Activated CD4-positive, alpha-beta T cell treated with anti-CD3 and anti-CD28 coated beads, Interleukin-2, amount 10 ng/mL, durations not matched to agents 7 days and 5 days (primary cell): ENCODE results near the gene CYP46A1. TPM values are rescaled to one million over a fixed set of nuclear protein-coding genes. Genes with fewer than 3 reads are reported as not detected.

Experiments
- CTCF ChIA-PET: fragments of 350-600 bp; sonication (Branson Sonifier 250); formaldehyde crosslinking; loops from one replicate; lab custom pipeline; 2021; ENCODE audit warnings: antibody characterized with exemption; lab: Charles Lee
- POLR2A ChIA-PET: fragments of 350-600 bp; sonication (Branson Sonifier 250); formaldehyde crosslinking; loops from one replicate; lab custom pipeline; 2021; ENCODE audit warnings: antibody characterized with exemption; lab: Charles Lee
- DNase-seq: peaks from one replicate; pipeline ENCODE4 v3.0.0-alpha.2; 2020
- H3K27ac Mint-ChIP-seq: one replicate; pipeline ENCODE4 v1.8.0; 2021; ENCODE audit warnings: mild to moderate bottlenecking, moderate library complexity, mixed read lengths
- H3K27me3 Mint-ChIP-seq: one replicate; pipeline ENCODE4 v1.8.0; 2021; ENCODE audit warnings: mixed read lengths
- H3K36me3 Mint-ChIP-seq: one replicate; pipeline ENCODE4 v1.8.0; 2021; ENCODE audit warnings: low read depth, mixed read lengths
- H3K4me1 Mint-ChIP-seq: one replicate; pipeline ENCODE4 v1.8.0; 2021; ENCODE audit warnings: mixed read lengths
- H3K4me3 Mint-ChIP-seq: one replicate; pipeline ENCODE4 v1.8.0; 2021; ENCODE audit warnings: mild to moderate bottlenecking, moderate library complexity, mixed read lengths
- H3K9me3 Mint-ChIP-seq: one replicate; pipeline ENCODE4 v1.8.0; 2021; ENCODE audit warnings: mixed read lengths
- total RNA-seq, 2 experiments: library from RNA; stranded (reverse); gene quantifications; one replicate each; pipeline ENCODE4 v1.2.3, GENCODE V29; 2021

CYP46A1 gene
- total RNA-seq, 2 experiments from 2014 or later: 0.12 to 0.20 TPM

GRCh38 chr14:99736603-99737371 is 52.7 kb downstream of the CYP46A1 start:
- Mint-ChIP-seq H3K36me3 (no peaks in the 10 kb centered on the region), H3K27ac (no peak overlapping the region), H3K9me3 (no peaks in the 10 kb centered on the region), H3K4me3 (no peak overlapping the region), H3K4me1 (no peaks in the 10 kb centered on the region), H3K27me3 (peaks cover 19% of the 10 kb centered on the region)
- ChIA-PET POLR2A (no interaction called here), CTCF (interaction anchor here (0.6 kb wide), 1 partner anchor 29 kb away, joined by 3 read pairs; no protein-coding TSS in a partner anchor)
- DNase-seq: no peak

- H3K4me3 Mint-ChIP-seq: no peak overlapping the region
- H3K27me3 Mint-ChIP-seq: peaks cover 19% of the 10 kb centered on the region
- POLR2A ChIA-PET: no interaction called here
- no peak overlapping the region for H3K27ac Mint-ChIP-seq
- no peaks in the 10 kb centered on the region for H3K4me1 Mint-ChIP-seq
- no peaks in the 10 kb centered on the region for H3K36me3 Mint-ChIP-seq
- CTCF ChIA-PET: no interaction called here
- no peaks in the 10 kb centered on the region for H3K9me3 Mint-ChIP-seq
- DNase-seq: no peak
Measured at GRCh38 chr14:99737451-99737951, 53.4 kb downstream of the CYP46A1 start.

- H3K4me3 Mint-ChIP-seq: no peak overlapping the region
- H3K27ac Mint-ChIP-seq: no peak overlapping the region
- H3K4me1 Mint-ChIP-seq: no peaks in the 10 kb centered on the region
- H3K36me3 Mint-ChIP-seq: no peaks in the 10 kb centered on the region
- DNase-seq: no peak
- POLR2A ChIA-PET: no interaction called here
- CTCF ChIA-PET: no interaction called here
- no peaks in the 10 kb centered on the region for H3K9me3 Mint-ChIP-seq
- H3K27me3 Mint-ChIP-seq: peaks cover 19% of the 10 kb centered on the region
Measured at GRCh38 chr14:99737956-99738667, 54.0 kb downstream of the CYP46A1 start.

DNA sequence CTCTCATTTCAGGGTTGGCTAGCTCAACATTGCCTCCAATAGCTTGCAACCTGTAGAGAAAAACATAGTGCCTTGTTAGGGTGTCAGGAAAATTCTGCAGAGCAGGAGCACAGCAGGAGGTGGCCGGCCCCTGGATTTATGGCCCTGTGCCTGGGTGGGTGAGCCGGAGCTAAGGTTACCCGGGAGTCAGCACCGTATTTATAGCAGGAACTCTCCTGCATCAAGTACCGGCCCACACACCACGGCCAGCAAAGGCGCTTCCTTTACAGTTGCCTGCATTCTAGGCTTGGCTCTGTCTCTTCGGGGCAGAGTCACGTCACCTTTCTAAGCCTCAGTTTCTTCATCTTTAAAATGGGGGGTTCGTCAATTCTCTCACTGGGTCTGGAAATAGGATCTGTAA is 56.3 kb downstream of the CYP46A1 start:
- no peaks in the 10 kb centered on the region for H3K9me3 Mint-ChIP-seq
- POLR2A ChIA-PET: no interaction called here
- peaks cover 19% of the 10 kb centered on the region for H3K27me3 Mint-ChIP-seq
- no peak for DNase-seq
- no peak overlapping the region for H3K27ac Mint-ChIP-seq
- H3K4me1 Mint-ChIP-seq: no peaks in the 10 kb centered on the region
- H3K4me3 Mint-ChIP-seq: no peak overlapping the region
- no peaks in the 10 kb centered on the region for H3K36me3 Mint-ChIP-seq
- CTCF ChIA-PET: interaction anchor here (1.1 to 1.3 kb wide), 2 partner anchors 10 to 11 kb away, joined by 4 to 5 read pairs; no protein-coding TSS in a partner anchor

- no peak overlapping the region for H3K4me3 Mint-ChIP-seq
- no peaks in the 10 kb centered on the region for H3K9me3 Mint-ChIP-seq
- H3K27me3 Mint-ChIP-seq: peaks cover 15% of the 10 kb centered on the region
- no peak for DNase-seq
- peaks cover 7% of the 10 kb centered on the region for H3K4me1 Mint-ChIP-seq
- POLR2A ChIA-PET: no interaction called here
- CTCF ChIA-PET: interaction anchor here (0.9 to 1.3 kb wide), 2 partner anchors 12 to 121 kb away, joined by 3 to 5 read pairs; no protein-coding TSS in a partner anchor
- no peak overlapping the region for H3K27ac Mint-ChIP-seq
- no peaks in the 10 kb centered on the region for H3K36me3 Mint-ChIP-seq
Measured at GRCh38 chr14:99741227-99741976, 57.3 kb downstream of the CYP46A1 start.

DNA sequence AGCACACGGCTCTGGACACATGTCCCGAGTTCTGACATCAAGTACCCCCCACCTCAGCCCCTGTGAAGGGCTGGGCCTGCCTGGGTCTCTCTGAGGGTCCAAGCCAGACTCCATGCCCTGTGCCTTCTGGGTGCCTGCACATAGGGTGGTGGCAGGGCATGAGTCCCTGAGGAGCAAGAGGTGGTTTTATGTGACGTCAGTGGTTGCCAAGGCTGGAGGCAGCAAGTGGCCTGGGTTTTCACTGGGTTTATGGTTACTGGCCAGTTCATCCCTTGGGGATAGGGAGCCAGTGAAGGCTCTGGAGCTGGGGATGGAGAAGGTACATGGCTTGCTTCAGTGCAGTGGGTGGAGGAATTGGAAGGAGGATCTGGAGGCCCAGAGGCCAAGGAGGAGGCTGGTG is 58.0 kb downstream of the CYP46A1 start:
- DNase-seq: no peak
- CTCF ChIA-PET: interaction anchor here (0.9 kb wide), 1 partner anchor 120 kb away, joined by 3 read pairs; no protein-coding TSS in a partner anchor
- H3K4me3 Mint-ChIP-seq: no peak overlapping the region
- H3K36me3 Mint-ChIP-seq: no peaks in the 10 kb centered on the region
- no peaks in the 10 kb centered on the region for H3K9me3 Mint-ChIP-seq
- POLR2A ChIA-PET: no interaction called here
- peaks cover 12% of the 10 kb centered on the region for H3K4me1 Mint-ChIP-seq
- peaks cover 10% of the 10 kb centered on the region for H3K27me3 Mint-ChIP-seq
- no peak overlapping the region for H3K27ac Mint-ChIP-seq

GRCh38 chr14:99742509-99743487 is 58.7 kb downstream of the CYP46A1 start:
- H3K4me1 Mint-ChIP-seq: peaks cover 15% of the 10 kb centered on the region
- DNase-seq: no peak
- POLR2A ChIA-PET: no interaction called here
- no peak overlapping the region for H3K27ac Mint-ChIP-seq
- H3K9me3 Mint-ChIP-seq: no peaks in the 10 kb centered on the region
- H3K36me3 Mint-ChIP-seq: no peaks in the 10 kb centered on the region
- CTCF ChIA-PET: interaction anchor here (0.9 to 1.1 kb wide), 2 partner anchors 13 to 120 kb away, joined by 3 to 4 read pairs; no protein-coding TSS in a partner anchor
- peaks cover 7% of the 10 kb centered on the region for H3K27me3 Mint-ChIP-seq
- H3K4me3 Mint-ChIP-seq: no peak overlapping the region

DNA sequence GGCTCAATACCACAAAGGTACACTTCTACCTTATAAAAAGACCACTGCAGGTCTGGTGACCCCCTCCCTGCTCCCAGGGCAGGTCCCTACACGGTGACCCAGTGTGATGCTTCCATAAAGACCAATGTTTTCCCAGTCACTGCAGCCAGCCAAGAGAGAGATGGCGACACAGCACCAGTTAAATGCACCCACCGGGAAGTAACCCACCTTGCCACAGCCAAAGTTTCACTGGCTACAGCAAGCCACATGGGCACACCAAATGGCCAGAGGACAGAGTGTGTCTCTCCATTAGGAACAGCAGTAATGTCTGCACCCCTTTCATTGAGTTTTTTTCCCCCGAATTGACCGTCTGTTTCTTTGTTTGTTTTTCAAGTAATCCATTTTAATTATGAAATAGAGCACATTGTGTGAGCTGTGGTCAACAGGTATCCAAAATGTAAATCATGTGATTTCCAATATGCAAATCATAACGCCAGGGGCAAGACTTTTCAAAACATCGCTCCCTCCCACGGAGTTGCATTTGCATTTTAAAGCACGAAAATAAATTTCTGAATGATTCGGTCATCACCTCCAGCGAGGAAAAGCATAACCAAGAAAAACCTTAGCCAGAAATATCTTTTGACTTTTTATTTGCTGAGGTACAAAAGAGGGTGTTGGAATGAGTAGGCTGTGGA is 60.2 kb downstream of the CYP46A1 start:
- peaks cover 15% of the 10 kb centered on the region for H3K4me1 Mint-ChIP-seq
- no peak overlapping the region for H3K4me3 Mint-ChIP-seq
- no peaks in the 10 kb centered on the region for H3K9me3 Mint-ChIP-seq
- DNase-seq: no peak
- no peak overlapping the region for H3K27ac Mint-ChIP-seq
- no peaks in the 10 kb centered on the region for H3K36me3 Mint-ChIP-seq
- ChIA-PET CTCF (interaction anchor here (1.6 kb wide), 1 partner anchor 14 kb away, joined by 3 read pairs; no protein-coding TSS in a partner anchor), POLR2A (no interaction called here)
- peaks cover 4% of the 10 kb centered on the region for H3K27me3 Mint-ChIP-seq

DNA sequence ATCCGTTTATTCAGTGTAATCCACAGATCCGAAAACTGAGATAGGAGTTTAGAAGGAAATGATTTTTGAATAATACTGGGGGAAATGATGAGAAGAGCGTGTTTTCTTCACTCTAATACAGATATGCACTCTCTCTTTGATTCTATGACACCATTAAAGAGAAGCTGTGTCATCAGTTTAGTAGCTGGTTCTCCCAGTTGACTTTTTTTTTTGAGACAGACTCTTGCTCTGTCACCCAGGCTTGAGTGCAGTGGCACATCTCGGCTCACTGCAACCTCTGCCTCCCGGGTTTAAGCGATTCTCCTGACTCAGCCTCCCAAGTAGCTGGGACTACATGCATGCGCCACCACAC is 60.8 kb downstream of the CYP46A1 start:
- Mint-ChIP-seq H3K36me3 (no peaks in the 10 kb centered on the region), H3K4me3 (no peak overlapping the region), H3K4me1 (peaks cover 15% of the 10 kb centered on the region), H3K27ac (no peak overlapping the region), H3K9me3 (no peaks in the 10 kb centered on the region), H3K27me3 (no peaks in the 10 kb centered on the region)
- DNase-seq: no peak
- ChIA-PET POLR2A (no interaction called here), CTCF (interaction anchor here (1.6 kb wide), 1 partner anchor 14 kb away, joined by 3 read pairs; no protein-coding TSS in a partner anchor)

- POLR2A ChIA-PET: no interaction called here
- Mint-ChIP-seq H3K4me3 (no peak overlapping the region), H3K36me3 (no peaks in the 10 kb centered on the region), H3K4me1 (peaks cover 15% of the 10 kb centered on the region), H3K27ac (no peak overlapping the region), H3K27me3 (no peaks in the 10 kb centered on the region), H3K9me3 (no peaks in the 10 kb centered on the region)
- CTCF ChIA-PET: interaction anchor here (1.6 kb wide), 1 partner anchor 15 kb away, joined by 3 read pairs; no protein-coding TSS in a partner anchor
- DNase-seq: no peak
Measured at GRCh38 chr14:99745307-99745951, 61.3 kb downstream of the CYP46A1 start.

- POLR2A ChIA-PET: no interaction called here
- CTCF ChIA-PET: interaction anchor here (0.7 kb wide), 1 partner anchor 83 kb away, joined by 5 read pairs; no protein-coding TSS in a partner anchor
- no peak for DNase-seq
- H3K4me3 Mint-ChIP-seq: no peak overlapping the region
- no peaks in the 10 kb centered on the region for H3K36me3 Mint-ChIP-seq
- H3K4me1 Mint-ChIP-seq: peaks cover 18% of the 10 kb centered on the region
- H3K9me3 Mint-ChIP-seq: no peaks in the 10 kb centered on the region
- H3K27me3 Mint-ChIP-seq: peaks cover 10% of the 10 kb centered on the region
- H3K27ac Mint-ChIP-seq: peak overlapping the region; percentile 62
Measured at GRCh38 chr14:99747167-99747566, 63.1 kb downstream of the CYP46A1 start.
